ENCODE measurements around the gene SPTLC2.
"Not testable (repeated sequence)": the region's sequence is repeated elsewhere in the genome, so short reads cannot be mapped to it uniquely, and the experiment has no call there.

The SPTLC2 gene

GRCh38 chr14:77589099-77589498, 27.3 kb downstream of the SPTLC2 start:
- TF ChIP-seq POLR2A (IDR thresholded peaks at IDR 0.05; ENCODE audit: extremely low read depth, insufficient read length) (no peak), MYC (IDR thresholded peaks at IDR 0.05; ENCODE audit: low read depth, low read length) (no peak)
- TF ChIP-seq, protein P1, sequence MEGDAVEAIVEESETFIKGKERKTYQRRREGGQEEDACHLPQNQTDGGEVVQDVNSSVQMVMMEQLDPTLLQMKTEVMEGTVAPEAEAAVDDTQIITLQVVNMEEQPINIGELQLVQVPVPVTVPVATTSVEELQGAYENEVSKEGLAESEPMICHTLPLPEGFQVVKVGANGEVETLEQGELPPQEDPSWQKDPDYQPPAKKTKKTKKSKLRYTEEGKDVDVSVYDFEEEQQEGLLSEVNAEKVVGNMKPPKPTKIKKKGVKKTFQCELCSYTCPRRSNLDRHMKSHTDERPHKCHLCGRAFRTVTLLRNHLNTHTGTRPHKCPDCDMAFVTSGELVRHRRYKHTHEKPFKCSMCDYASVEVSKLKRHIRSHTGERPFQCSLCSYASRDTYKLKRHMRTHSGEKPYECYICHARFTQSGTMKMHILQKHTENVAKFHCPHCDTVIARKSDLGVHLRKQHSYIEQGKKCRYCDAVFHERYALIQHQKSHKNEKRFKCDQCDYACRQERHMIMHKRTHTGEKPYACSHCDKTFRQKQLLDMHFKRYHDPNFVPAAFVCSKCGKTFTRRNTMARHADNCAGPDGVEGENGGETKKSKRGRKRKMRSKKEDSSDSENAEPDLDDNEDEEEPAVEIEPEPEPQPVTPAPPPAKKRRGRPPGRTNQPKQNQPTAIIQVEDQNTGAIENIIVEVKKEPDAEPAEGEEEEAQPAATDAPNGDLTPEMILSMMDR (IDR thresholded peaks at IDR 0.05; ENCODE audit: low read depth, low read length) = no peak
- TF ChIP-seq, protein P2, sequence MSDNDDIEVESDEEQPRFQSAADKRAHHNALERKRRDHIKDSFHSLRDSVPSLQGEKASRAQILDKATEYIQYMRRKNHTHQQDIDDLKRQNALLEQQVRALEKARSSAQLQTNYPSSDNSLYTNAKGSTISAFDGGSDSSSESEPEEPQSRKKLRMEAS (IDR thresholded peaks at IDR 0.05; ENCODE audit: low read depth, low read length) = no peak
- peak; percentile 42 for DNase-seq (ENCODE audit: low read depth)
- no peak overlapping the region for H3K4me3 ChIP-seq (ENCODE audit: low read depth, low read length)

DNA sequence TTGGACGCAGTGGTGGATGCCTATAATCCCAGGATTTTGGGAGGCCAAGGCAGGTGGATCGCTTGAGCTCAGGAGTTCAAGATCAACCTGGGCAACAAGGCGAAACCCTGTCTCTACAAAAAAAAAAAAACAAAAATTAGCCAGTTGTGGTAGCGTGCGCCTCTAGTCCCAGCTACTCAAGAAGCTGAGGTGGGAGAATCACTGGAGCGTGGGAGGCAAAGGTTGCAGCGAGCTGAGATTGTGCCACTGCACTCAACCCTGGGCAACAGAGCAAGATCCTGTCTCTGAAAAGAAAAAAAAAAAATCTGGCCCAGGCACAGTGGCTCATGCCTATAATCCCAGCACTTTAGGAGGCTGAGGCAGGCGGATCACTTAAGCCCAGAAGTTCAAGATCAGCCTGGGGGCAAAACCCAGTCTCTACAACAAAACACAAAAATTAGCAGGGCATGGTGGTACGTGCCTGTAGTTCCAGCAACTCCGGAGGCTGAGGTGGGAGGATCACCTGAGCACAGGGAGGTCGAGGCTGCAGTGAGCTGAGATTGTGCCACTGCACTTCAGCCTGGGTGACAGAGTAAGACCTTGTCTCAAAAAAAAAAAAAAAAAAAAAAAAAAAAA, 27.9 kb downstream of the SPTLC2 start:
- DNase-seq (ENCODE audit: low read depth); H3K4me3 ChIP-seq (ENCODE audit: low read depth, low read length): not testable (repeated sequence)

DNA sequence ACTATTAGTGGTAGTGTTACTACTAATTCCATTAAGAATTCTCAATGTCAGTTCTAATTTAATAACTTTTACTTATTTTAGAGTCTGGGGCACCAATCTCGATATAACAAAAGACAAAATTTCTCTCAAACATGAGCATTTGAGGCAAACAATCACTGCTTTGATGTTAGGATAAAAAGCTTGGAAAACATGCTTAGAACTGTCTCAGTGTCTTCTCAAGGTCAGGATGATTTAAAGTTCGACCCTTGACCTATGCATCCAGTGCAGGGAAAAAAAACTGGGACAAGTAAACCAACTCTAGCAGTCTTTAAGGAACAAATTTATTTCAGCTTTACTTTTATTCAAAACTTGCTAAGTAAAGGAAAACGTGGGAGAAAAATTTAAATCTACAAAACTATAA, 31.1 kb downstream of the SPTLC2 start:
- TF ChIP-seq MYC (IDR thresholded peaks at IDR 0.05; ENCODE audit: low read depth, low read length) = no peak
- TF ChIP-seq POLR2A (IDR thresholded peaks at IDR 0.05; ENCODE audit: extremely low read depth, insufficient read length) = no peak
- TF ChIP-seq, protein P1 (IDR thresholded peaks at IDR 0.05; ENCODE audit: low read depth, low read length) = no peak
- TF ChIP-seq, protein P2 (IDR thresholded peaks at IDR 0.05; ENCODE audit: low read depth, low read length) = no peak
- no peak overlapping the region for H3K4me3 ChIP-seq (ENCODE audit: low read depth, low read length)
- no peak for DNase-seq (ENCODE audit: low read depth)

DNA sequence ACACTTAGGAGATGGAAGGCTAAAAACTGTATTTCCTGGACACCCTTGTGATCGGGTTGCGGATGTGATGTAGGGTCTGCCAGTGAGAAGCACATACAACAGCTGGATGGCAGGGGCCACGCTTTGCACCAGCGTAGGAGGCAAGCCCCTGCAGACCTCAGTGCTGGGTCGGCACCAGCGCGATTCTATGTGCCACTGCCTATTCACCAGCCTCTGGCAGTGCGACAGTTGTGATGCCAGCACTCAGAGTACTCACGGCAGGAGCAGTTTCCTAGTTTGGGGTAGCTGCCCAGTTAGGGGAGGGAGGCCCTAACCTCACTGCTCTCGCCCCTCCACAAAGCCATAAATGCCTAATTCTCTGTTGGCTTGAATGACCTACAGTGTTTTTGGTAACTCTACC, 31.6 kb downstream of the SPTLC2 start:
- no peak overlapping the region for H3K4me3 ChIP-seq (ENCODE audit: low read depth, low read length)
- DNase-seq (ENCODE audit: low read depth) = no peak
- no peak for TF ChIP-seq MYC (IDR thresholded peaks at IDR 0.05; ENCODE audit: low read depth, low read length)
- TF ChIP-seq, protein P1 (IDR thresholded peaks at IDR 0.05; ENCODE audit: low read depth, low read length) = no peak
- TF ChIP-seq POLR2A (IDR thresholded peaks at IDR 0.05; ENCODE audit: extremely low read depth, insufficient read length) = no peak
- TF ChIP-seq, protein P2 (IDR thresholded peaks at IDR 0.05; ENCODE audit: low read depth, low read length) = no peak

DNA sequence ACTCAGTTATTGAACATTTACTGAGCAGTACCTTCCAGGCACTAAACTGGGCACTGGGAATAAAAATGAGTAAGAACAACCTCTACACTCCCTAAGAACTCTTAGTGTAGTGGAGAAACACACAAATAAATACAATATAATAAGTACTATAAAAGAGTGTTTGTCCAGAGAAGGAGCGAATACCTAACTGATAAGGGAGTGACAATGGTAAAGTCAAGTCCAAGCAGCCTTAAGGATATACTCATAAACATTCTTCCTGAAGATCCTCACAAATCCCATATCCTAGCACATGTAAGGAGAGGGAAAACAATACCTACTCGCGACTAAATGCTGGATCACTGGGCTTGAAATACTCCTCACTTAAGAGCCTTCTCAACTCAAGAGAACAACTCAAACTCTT, 32.8 kb downstream of the SPTLC2 start:
- no peak overlapping the region for H3K4me3 ChIP-seq (ENCODE audit: low read depth, low read length)
- DNase-seq (ENCODE audit: low read depth) = no peak
- TF ChIP-seq, protein P1 (IDR thresholded peaks at IDR 0.05; ENCODE audit: low read depth, low read length) = no peak
- TF ChIP-seq MYC (IDR thresholded peaks at IDR 0.05; ENCODE audit: low read depth, low read length) (no peak), POLR2A (IDR thresholded peaks at IDR 0.05; ENCODE audit: extremely low read depth, insufficient read length) (no peak)
- TF ChIP-seq, protein P2 (IDR thresholded peaks at IDR 0.05; ENCODE audit: low read depth, low read length) = no peak

DNA sequence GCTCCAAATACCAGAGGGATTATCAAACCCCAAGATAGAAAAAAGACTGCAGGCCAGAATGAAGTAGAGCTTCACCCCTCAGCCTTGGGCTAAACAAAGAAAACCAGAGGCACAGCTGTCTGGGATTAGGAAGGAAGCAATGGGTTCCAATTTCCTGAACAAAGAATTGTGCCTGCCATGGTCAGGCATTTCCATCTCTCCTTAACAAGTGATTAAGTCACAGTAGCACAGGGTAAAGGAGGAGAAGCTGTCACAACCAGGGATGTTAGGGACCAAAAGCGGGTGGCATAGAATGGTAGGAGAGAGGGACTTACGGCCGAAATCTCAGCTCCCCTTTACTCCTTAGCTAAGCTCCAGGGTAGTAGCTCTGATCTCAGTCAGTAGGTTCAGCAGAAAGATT, 33.9 kb downstream of the SPTLC2 start:
- TF ChIP-seq, protein P2 (IDR thresholded peaks at IDR 0.05; ENCODE audit: low read depth, low read length) = no peak
- TF ChIP-seq MYC (IDR thresholded peaks at IDR 0.05; ENCODE audit: low read depth, low read length) (no peak), POLR2A (IDR thresholded peaks at IDR 0.05; ENCODE audit: extremely low read depth, insufficient read length) (no peak)
- TF ChIP-seq, protein P1 (IDR thresholded peaks at IDR 0.05; ENCODE audit: low read depth, low read length) = no peak
- no peak for DNase-seq (ENCODE audit: low read depth)
- no peak overlapping the region for H3K4me3 ChIP-seq (ENCODE audit: low read depth, low read length)
